ENCODE results near the gene SOCS1.

- TF ChIP-seq POLR2A (IDR thresholded peaks at IDR 0.05) = no peak
- TF ChIP-seq CTCF (IDR thresholded peaks at IDR 0.05) = no peak
Measured at GRCh38 chr16:11252482-11252931, 3.5 kb downstream of the SOCS1 start.
